HCT116 (cell line): ENCODE results near the gene EIPR1.

Experiments
- CEBPB ChIP-seq: IDR thresholded peaks from 2 replicates; pipeline ENCODE4 v1.6.1; 2012; ENCODE audit warnings: low read depth
- EZH2 ChIP-seq: fragments of 200-600 bp; sonication (generic); IDR thresholded peaks from 2 replicates; pipeline ENCODE4 v1.6.1; 2017; ENCODE audit warnings: antibody characterized with exemption, mixed run types
- FOSL1 ChIP-seq: IDR thresholded peaks from 2 replicates; pipeline ENCODE4 v1.6.1; 2012; ENCODE audit warnings: low read depth
- MAX ChIP-seq: IDR thresholded peaks from 2 replicates; pipeline ENCODE4 v1.6.1; 2012
- TF ChIP-seq, protein P1 (sequence below), 3 experiments: fragments of 200-600 bp in 1 of 3; sonication (generic) in 1 of 3; IDR thresholded peaks in 2 of 3; conservative IDR thresholded peaks in 1 of 3; 2 replicates each; pipeline ENCODE4 v1.5.1; 2012 to 2017; ENCODE audit warnings: low read depth in 2 of 3, low read length in 2 of 3, antibody characterized with exemption in 1 of 3, borderline replicate concordance in 1 of 3, control low read depth in 1 of 3, mild to moderate bottlenecking in 1 of 3, mixed read lengths in 1 of 3, mixed run types in 1 of 3, moderate library complexity in 1 of 3; ENCODE audit not compliant: insufficient read depth in 1 of 3
- TF ChIP-seq, protein P2 (sequence below): IDR thresholded peaks from 2 replicates; pipeline ENCODE4 v1.6.1; 2011; ENCODE audit warnings: mild to moderate bottlenecking, low read length, moderate library complexity; ENCODE audit not compliant: insufficient replicate concordance; ENCODE audit errors: extremely low read depth
- TF ChIP-seq, protein P3 (sequence below): IDR thresholded peaks from 2 replicates; pipeline ENCODE4 v1.6.1; 2012; ENCODE audit warnings: low read depth

- no peak for TF ChIP-seq CEBPB
- no peak for TF ChIP-seq MAX
- TF ChIP-seq, protein P1, sequence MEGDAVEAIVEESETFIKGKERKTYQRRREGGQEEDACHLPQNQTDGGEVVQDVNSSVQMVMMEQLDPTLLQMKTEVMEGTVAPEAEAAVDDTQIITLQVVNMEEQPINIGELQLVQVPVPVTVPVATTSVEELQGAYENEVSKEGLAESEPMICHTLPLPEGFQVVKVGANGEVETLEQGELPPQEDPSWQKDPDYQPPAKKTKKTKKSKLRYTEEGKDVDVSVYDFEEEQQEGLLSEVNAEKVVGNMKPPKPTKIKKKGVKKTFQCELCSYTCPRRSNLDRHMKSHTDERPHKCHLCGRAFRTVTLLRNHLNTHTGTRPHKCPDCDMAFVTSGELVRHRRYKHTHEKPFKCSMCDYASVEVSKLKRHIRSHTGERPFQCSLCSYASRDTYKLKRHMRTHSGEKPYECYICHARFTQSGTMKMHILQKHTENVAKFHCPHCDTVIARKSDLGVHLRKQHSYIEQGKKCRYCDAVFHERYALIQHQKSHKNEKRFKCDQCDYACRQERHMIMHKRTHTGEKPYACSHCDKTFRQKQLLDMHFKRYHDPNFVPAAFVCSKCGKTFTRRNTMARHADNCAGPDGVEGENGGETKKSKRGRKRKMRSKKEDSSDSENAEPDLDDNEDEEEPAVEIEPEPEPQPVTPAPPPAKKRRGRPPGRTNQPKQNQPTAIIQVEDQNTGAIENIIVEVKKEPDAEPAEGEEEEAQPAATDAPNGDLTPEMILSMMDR (IDR thresholded peaks at IDR 0.05 in 2 of 3, conservative IDR thresholded peaks at IDR 0.05 in 1 of 3; ENCODE audit: borderline replicate concordance in 1 of 3, insufficient read depth in 1 of 3, low read depth in 2 of 3, low read length in 2 of 3): no peak
- no peak for TF ChIP-seq EZH2
- TF ChIP-seq, protein P2, sequence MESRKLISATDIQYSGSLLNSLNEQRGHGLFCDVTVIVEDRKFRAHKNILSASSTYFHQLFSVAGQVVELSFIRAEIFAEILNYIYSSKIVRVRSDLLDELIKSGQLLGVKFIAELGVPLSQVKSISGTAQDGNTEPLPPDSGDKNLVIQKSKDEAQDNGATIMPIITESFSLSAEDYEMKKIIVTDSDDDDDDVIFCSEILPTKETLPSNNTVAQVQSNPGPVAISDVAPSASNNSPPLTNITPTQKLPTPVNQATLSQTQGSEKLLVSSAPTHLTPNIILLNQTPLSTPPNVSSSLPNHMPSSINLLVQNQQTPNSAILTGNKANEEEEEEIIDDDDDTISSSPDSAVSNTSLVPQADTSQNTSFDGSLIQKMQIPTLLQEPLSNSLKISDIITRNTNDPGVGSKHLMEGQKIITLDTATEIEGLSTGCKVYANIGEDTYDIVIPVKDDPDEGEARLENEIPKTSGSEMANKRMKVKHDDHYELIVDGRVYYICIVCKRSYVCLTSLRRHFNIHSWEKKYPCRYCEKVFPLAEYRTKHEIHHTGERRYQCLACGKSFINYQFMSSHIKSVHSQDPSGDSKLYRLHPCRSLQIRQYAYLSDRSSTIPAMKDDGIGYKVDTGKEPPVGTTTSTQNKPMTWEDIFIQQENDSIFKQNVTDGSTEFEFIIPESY: no peak
- TF ChIP-seq FOSL1: no peak
- TF ChIP-seq, protein P3, sequence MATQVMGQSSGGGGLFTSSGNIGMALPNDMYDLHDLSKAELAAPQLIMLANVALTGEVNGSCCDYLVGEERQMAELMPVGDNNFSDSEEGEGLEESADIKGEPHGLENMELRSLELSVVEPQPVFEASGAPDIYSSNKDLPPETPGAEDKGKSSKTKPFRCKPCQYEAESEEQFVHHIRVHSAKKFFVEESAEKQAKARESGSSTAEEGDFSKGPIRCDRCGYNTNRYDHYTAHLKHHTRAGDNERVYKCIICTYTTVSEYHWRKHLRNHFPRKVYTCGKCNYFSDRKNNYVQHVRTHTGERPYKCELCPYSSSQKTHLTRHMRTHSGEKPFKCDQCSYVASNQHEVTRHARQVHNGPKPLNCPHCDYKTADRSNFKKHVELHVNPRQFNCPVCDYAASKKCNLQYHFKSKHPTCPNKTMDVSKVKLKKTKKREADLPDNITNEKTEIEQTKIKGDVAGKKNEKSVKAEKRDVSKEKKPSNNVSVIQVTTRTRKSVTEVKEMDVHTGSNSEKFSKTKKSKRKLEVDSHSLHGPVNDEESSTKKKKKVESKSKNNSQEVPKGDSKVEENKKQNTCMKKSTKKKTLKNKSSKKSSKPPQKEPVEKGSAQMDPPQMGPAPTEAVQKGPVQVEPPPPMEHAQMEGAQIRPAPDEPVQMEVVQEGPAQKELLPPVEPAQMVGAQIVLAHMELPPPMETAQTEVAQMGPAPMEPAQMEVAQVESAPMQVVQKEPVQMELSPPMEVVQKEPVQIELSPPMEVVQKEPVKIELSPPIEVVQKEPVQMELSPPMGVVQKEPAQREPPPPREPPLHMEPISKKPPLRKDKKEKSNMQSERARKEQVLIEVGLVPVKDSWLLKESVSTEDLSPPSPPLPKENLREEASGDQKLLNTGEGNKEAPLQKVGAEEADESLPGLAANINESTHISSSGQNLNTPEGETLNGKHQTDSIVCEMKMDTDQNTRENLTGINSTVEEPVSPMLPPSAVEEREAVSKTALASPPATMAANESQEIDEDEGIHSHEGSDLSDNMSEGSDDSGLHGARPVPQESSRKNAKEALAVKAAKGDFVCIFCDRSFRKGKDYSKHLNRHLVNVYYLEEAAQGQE: no peak
Observed at GRCh38 chr2:3289971-3290370, 87.6 kb downstream of the EIPR1 start.
